GM12878 (cell line): ENCODE measurements around the gene SIVA1.

Experiments
- EZH2 ChIP-seq: IDR thresholded peaks from 2 replicates; pipeline ENCODE4 v1.6.1; 2012; ENCODE audit warnings: low read depth, mild to moderate bottlenecking, control low read depth, inconsistent platforms, low read length, borderline replicate concordance; ENCODE audit not compliant: control insufficient read depth
- FOXK2 ChIP-seq: fragments of 450-650 bp; IDR thresholded peaks from 2 replicates; pipeline ENCODE4 v1.6.1; 2017; ENCODE audit warnings: mild to moderate bottlenecking, moderate library complexity
- PML ChIP-seq: IDR thresholded peaks from 2 replicates; pipeline ENCODE4 v1.6.1; 2012; ENCODE audit warnings: low read length, inconsistent platforms
- POLR2A ChIP-seq: IDR thresholded peaks from 2 replicates; pipeline ENCODE4 v1.6.1; 2011; ENCODE audit warnings: low read depth, mild to moderate bottlenecking, low read length
- RAD51 ChIP-seq: fragments of 450-650 bp; IDR thresholded peaks from 2 replicates; pipeline ENCODE4 v1.6.1; 2016; ENCODE audit warnings: moderate library complexity, mild to moderate bottlenecking, inconsistent platforms
- RFX5 ChIP-seq: IDR thresholded peaks from 2 replicates; pipeline ENCODE4 v1.6.1; 2011; ENCODE audit warnings: low read depth, low read length, improper control_type of control experiment
- TF ChIP-seq, protein P1 (sequence below): IDR thresholded peaks from 2 replicates; pipeline ENCODE4 v1.6.1; 2012; ENCODE audit warnings: low read depth, low read length, improper control_type of control experiment
- TF ChIP-seq, protein P2 (sequence below): IDR thresholded peaks from 2 replicates; pipeline ENCODE4 v1.6.1; 2011; ENCODE audit warnings: borderline replicate concordance, low read depth, mild to moderate bottlenecking, moderate library complexity, mixed read lengths, low read length; ENCODE audit not compliant: insufficient read depth; ENCODE audit errors: extremely low read length

DNA sequence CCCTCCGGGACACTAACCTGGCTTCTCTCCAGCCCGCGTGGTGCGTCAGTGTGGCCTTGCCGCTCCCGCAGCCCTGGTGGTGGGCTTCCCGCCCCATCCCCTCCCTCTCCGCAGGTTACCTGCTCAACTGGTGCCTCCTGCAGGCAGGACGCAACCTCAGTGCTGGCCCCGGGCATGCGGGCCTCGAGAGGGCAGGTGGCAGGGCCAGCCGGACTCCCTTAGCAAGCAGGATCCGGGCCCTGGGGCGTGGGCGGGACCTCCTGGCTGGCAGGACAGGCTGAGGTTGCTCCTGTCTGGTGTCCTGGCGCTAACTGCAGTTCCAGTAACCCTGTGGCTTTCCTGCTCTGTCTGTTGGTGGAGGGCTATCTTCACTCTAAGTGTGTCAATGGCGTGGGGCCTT lies 37.5 kb upstream of the SIVA1 start:
- TF ChIP-seq PML: no peak
- TF ChIP-seq, protein P1, sequence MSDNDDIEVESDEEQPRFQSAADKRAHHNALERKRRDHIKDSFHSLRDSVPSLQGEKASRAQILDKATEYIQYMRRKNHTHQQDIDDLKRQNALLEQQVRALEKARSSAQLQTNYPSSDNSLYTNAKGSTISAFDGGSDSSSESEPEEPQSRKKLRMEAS: no peak
- TF ChIP-seq RFX5: no peak
- no peak for TF ChIP-seq POLR2A
- TF ChIP-seq, protein P2, sequence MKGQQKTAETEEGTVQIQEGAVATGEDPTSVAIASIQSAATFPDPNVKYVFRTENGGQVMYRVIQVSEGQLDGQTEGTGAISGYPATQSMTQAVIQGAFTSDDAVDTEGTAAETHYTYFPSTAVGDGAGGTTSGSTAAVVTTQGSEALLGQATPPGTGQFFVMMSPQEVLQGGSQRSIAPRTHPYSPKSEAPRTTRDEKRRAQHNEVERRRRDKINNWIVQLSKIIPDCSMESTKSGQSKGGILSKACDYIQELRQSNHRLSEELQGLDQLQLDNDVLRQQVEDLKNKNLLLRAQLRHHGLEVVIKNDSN: no peak
- no peak for TF ChIP-seq EZH2
- no peak for TF ChIP-seq RAD51
- no peak for TF ChIP-seq FOXK2
